Stimulated activated CD4-positive, alpha-beta T cell treated with anti-CD3 and anti-CD28 coated beads, Interleukin-1b, Interleukin-23, amount 100 ng/mL, for 4 hours (primary cell): ENCODE results near the gene DDX19B.
"Not testable (repeated sequence)": the region's sequence is repeated elsewhere in the genome, so short reads cannot be mapped to it uniquely, and the experiment has no call there.

Experiments used
- DNase-seq, 2 donors: peaks; one replicate each; pipeline ENCODE4 v3.0.0-alpha.2; 2020; ENCODE audit warnings: low read depth in 2 of 2

The DDX19B gene

GRCh38 chr16:70348991-70349390 lies 50.0 kb downstream of the DDX19B start:
- DNase-seq: no peak

- no peak for DNase-seq
Measured at GRCh38 chr16:70349783-70350182, 50.8 kb downstream of the DDX19B start.

DNA sequence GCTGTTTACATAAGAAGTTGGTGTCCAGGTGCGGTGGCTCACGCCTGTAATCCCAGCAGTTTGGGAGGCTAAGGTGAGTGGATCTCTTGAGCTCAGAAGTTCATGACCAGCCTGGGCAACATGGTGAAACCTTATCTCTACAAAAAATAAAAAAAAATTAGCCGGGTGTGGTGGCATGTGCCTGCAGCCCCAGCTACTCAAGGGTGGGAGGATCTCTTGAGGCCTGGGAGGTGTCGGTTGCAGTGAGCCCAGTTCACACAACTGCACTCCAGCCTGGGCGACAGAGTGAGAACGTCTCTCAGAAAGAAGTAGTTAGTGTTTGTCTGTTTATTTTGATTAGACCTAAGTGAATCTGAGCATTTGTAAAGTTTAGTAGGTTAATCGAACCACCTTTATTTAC lies 60.6 kb downstream of the DDX19B start:
- DNase-seq: no peak

GRCh38 chr16:70364399-70364798 lies 65.4 kb downstream of the DDX19B start:
- no peak for DNase-seq

DNA sequence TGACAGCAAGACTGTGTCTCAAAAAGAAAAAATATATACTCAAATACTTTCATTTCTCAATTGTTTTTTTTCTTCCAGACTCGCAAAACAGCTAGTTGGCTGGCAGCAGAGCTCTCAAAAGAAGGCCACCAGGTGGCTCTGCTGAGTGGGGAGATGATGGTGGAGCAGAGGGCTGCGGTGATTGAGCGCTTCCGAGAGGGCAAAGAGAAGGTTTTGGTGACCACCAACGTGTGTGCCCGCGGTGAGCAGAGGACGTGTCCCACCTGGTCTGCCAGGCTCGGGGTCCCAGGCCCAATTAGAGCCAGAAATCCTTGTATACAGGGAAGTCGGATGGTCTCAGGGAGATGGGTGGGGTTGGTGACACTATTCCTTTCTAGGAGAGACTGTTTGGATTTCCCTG lies 71.2 kb downstream of the DDX19B start:
- DNase-seq: not testable (repeated sequence)

DNA sequence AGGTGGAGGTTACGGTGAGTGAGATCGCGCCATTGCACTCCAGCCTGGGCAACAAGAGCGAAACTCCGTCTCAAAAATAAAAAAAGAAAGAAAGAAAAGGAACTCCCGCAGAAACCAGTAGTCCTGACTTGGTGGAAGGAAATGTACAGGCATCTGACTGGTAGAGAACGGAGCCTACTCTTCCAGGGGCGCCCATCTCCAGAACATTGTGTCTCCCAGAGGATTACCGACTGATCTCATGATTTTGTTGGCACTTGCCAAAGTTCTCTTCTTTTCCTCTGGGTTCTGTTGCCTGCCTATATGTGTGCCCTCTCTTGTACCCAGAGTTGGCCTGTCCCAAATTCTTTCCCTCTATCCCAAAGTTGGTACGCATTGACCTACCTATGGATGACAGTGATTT lies 71.9 kb downstream of the DDX19B start:
- DNase-seq: no peak

- no peak for DNase-seq
Measured at GRCh38 chr16:70372921-70373728, 74.1 kb downstream of the DDX19B start.

DNA sequence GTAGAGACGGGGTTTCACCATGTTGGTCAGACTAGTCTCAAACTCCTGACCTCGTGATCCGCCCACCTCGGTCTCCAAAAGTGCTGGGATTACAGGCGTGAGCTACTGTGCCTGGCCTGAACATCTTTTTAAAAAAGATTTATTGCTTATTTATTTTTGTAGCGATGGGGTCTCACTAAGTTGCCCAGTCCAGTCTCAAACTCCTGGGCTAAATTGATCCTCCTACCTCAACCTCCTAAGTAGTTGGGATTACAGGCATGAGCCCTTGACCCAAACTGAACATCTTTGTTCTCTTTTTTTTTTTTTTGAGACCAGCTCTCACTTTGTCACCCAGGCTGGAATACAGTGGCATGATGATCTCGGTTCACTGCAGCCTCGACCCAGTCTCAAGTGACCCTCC lies 75.2 kb downstream of the DDX19B start:
- DNase-seq: no peak

- no peak for DNase-seq
Measured at GRCh38 chr16:70375636-70376611, 76.9 kb downstream of the DDX19B start.

- no peak for DNase-seq
Measured at GRCh38 chr16:70377782-70378181, 78.8 kb downstream of the DDX19B start.

DNA sequence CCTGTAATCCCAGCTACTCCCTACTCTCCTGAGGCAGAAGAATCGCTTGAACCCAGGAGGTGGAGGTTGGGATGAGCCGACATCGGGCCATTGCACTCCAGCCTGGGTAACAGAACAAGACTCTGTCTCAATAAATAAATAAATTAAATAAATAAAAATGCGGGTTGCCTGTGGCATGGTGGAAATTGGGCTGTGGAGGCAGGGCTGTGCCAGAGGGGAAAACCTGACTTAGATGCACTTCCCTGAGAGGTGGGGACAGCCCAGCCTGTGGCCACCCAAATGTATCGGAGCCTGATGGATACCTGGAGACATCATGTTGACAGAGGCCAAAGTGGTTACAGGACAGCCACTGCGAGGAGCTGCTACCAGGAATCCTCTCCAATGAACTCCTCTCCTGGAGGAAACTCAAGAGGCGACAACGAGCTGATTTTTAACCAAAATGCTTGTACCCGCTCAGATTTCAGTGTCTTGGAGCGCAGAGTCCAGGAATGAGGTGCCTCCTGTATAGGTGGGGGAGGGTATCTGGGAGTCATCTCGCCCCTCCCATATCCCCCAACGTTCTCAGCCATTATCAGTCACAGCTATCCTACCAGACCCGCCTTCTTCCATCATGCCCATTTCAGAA lies 80.0 kb downstream of the DDX19B start:
- DNase-seq: no peak

- peak; percentile 65 to 76 for DNase-seq
Measured at GRCh38 chr16:70380248-70380918, 81.4 kb downstream of the DDX19B start.

GRCh38 chr16:70380919-70381603 lies 82.1 kb downstream of the DDX19B start:
- DNase-seq: peak; percentile 89 to 90

DNA sequence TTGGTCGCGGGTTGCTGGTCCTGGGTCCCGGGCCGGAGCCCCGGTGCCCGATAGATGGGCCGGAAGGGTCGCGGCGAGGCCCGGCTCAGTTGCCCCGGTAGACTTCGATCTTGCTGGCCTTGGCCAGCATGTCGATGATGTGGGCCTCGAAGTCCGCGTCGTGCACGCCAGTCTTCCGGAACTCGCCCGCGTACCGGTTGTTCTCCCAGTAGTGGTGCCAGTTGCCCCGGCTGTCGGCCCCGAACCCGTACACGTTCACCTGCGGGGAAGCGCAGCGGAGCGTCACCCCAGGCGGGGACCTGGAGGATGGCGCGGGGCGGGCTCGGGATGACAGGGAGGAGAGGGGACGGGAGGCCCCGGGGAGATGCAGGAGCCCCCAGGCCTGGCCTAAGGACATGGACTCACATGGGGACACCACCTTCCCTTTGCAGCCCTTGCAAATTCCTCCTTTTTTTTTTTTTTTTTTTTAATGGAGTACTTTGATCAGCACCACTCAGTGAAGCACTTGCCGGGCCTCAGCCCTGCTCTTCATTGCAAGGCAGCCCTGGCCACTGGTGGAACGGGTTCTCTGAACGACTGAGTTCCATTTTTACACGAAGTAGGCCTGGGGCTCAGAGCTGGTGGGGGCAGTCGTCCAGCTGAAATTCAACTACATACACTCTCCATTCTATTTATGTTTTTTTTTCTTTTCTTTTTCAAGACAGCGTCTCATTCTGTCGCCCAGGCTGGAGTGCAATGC lies 82.8 kb downstream of the DDX19B start:
- no peak for DNase-seq

GRCh38 chr16:70383421-70383960 lies 84.5 kb downstream of the DDX19B start:
- no peak for DNase-seq
